Muscle layer of colon (tissue), 2 donors: ENCODE measurements around the gene MACF1.
A peak's percentile ranks its signal among the peaks of the same experiment; 100 is the strongest.

Experiments
- H3K27ac ChIP-seq: one replicate; pipeline ENCODE4 v1.7.0; 2013; ENCODE audit warnings: low read depth, mild to moderate bottlenecking, low read length, moderate library complexity
- H3K27me3 ChIP-seq, 2 donors: one replicate each; pipeline ENCODE4 v1.7.0; 2013; ENCODE audit warnings: low read length in 2 of 2, mild to moderate bottlenecking in 2 of 2; ENCODE audit not compliant: insufficient read depth in 2 of 2, control insufficient read depth in 1 of 2
- H3K36me3 ChIP-seq: one replicate; pipeline ENCODE4 v1.7.0; 2013; ENCODE audit warnings: mild to moderate bottlenecking, low read length; ENCODE audit not compliant: insufficient read depth
- H3K4me1 ChIP-seq: one replicate; pipeline ENCODE4 v1.7.0; 2013; ENCODE audit warnings: mild to moderate bottlenecking, low read length; ENCODE audit not compliant: insufficient read depth
- H3K4me3 ChIP-seq, 2 donors: one replicate each; pipeline ENCODE4 v1.7.0; 2013; ENCODE audit warnings: low read length in 2 of 2, low read depth in 1 of 2, mild to moderate bottlenecking in 1 of 2, moderate library complexity in 1 of 2
- H3K9ac ChIP-seq: one replicate; pipeline ENCODE4 v1.7.0; 2013; ENCODE audit warnings: low read length
- H3K9me3 ChIP-seq: one replicate; pipeline ENCODE4 v1.7.0; 2013; ENCODE audit warnings: mild to moderate bottlenecking, low read length
- donor health status: abdominal sarcoma.
- donor health status: Adenocarcinoma of cecum.

Gene MACF1

DNA sequence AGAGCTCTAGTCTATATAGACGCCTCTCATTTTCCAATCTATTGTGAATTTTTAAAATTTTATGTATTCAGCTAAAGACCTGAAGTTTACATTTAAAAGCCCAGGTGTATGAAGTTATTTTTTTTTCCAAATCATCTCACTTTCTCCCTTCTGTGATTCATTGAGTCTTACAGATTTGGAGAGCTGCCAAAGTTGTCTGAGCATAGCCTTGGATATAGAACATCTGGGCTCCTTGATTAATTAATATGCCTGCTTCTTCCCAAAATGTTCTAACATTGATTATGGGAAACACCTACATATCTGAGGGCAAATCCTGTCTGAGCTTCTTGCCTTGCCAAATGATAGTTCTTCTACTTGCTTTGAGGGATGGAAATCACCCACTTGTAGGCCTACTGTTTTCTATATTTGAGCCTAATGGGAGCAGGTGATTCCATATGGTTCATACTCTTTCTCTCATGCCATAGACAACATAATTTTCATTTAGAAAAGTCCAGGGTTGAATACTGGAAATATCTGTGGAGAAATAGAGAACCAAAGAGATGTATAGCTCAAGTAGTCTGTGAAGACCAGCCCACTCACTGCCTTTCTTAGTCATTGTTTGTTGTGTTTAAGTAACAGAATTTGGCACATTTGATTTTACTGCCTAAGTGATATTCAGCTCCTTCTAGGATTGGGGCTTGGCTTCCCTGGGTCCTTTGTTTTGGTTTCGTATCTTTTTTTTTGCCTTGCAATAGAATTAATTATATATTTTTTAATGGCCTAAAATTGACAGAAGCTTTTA, 46.2 kb downstream of the MACF1 start:
- no peak overlapping the region for H3K27ac ChIP-seq
- no peaks in the 10 kb centered on the region for H3K9me3 ChIP-seq
- H3K4me1 ChIP-seq: peaks cover 22% of the 10 kb centered on the region
- no peaks in the 10 kb centered on the region for H3K27me3 ChIP-seq
- no peak overlapping the region for H3K4me3 ChIP-seq
- H3K36me3 ChIP-seq: peaks cover 16% of the 10 kb centered on the region
- no peak overlapping the region for H3K9ac ChIP-seq

DNA sequence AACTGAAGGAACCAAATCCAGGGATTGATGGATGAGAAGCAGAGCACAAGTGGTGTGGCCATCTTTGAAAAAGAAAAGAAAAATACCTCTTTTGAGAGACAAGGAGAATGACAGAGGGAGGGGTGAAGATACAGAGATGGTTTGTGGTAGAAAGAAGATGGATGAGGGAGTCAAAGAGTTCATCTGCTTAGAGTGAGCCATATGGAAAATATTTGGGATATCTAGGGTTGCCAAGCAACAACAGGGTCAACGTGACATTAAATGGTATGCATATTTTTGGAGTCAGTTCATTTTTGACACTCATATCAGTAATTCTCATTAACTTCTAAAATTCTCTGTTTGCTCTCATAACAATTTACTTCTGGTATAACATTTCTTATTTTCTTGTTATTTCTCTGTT, 50.7 kb downstream of the MACF1 start:
- peaks cover 32% of the 10 kb centered on the region for H3K4me1 ChIP-seq
- H3K27ac ChIP-seq: no peak overlapping the region
- no peaks in the 10 kb centered on the region for H3K9me3 ChIP-seq
- no peak overlapping the region for H3K4me3 ChIP-seq
- H3K27me3 ChIP-seq: no peaks in the 10 kb centered on the region
- no peak overlapping the region for H3K9ac ChIP-seq
- H3K36me3 ChIP-seq: peaks cover 35% of the 10 kb centered on the region

DNA sequence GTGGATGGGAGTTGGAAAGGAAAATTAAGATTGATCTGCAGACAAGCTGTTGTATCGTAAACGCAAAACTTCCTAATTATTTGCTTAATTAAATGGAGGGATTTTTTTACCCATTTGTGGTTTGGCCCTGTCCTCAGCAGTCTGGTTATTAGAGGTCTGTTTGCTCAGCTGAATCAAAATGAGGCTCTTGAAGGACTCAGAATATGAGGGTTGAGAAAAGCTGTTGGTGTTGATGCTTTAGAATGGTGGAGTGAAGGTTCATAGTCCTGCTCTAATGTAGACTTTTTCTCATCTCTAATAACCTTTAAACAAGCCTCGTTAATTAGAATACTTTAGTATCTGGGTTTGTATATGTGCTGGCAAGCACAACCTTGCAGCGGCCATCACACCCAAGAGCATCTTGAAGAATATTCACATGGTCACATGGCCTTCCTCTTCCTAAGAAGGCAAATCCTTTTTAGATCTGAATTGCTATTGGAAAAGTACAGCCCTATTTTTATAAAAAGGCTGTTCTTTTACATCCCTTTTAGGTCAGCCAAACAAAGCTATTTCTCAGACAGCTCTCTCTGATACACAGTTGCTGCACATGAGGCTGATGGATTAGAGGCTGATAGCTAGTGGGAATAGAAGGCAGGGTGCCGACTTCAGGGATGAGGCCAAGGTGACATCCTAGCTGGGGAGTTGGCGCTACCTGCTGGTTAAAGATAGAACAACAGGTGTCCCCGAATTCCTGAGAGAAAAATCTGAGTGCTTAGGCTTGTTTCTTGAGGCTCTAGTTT, 53.8 kb downstream of the MACF1 start:
- Histone ChIP-seq H3K4me3 (no peak overlapping the region), H3K4me1 (peaks cover 34% of the 10 kb centered on the region), H3K27ac (no peak overlapping the region), H3K9me3 (no peaks in the 10 kb centered on the region), H3K9ac (no peak overlapping the region), H3K27me3 (no peaks in the 10 kb centered on the region), H3K36me3 (peaks cover 35% of the 10 kb centered on the region)

GRCh38 chr1:39258925-39259244, 54.4 kb downstream of the MACF1 start:
- Histone ChIP-seq H3K4me3 (no peak overlapping the region), H3K9me3 (no peaks in the 10 kb centered on the region), H3K27me3 (no peaks in the 10 kb centered on the region), H3K36me3 (peaks cover 33% of the 10 kb centered on the region), H3K4me1 (peaks cover 29% of the 10 kb centered on the region), H3K9ac (no peak overlapping the region), H3K27ac (no peak overlapping the region)

- Histone ChIP-seq H3K4me3 (no peak overlapping the region), H3K27ac (no peak overlapping the region), H3K36me3 (peaks cover 9% of the 10 kb centered on the region), H3K4me1 (peaks cover 30% of the 10 kb centered on the region), H3K9me3 (no peaks in the 10 kb centered on the region), H3K9ac (no peak overlapping the region), H3K27me3 (no peaks in the 10 kb centered on the region)
Observed at GRCh38 chr1:39261712-39262221, 57.3 kb downstream of the MACF1 start.

DNA sequence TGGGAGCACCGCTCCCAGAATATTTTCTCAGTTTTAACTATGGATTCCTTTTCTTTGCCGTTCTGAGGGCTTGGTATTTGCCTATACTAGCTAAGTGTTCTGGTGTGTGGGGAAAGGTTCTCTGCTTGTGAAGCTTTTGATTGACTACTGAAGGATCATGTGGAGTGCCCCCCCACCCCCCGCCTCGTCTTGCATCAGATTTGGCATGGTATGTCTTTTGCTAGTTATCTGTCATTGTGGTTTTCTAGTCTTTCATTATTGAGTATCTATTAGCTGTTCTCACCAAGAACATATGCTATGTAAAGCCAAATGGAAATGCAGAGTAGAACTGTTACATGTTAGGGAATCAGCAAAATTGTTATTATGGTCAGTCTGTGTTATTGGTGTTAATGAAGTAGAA, 58.3 kb downstream of the MACF1 start:
- no peaks in the 10 kb centered on the region for H3K9me3 ChIP-seq
- H3K27me3 ChIP-seq: no peaks in the 10 kb centered on the region
- peak overlapping the region; percentile 12 for H3K27ac ChIP-seq
- peaks cover 40% of the 10 kb centered on the region for H3K4me1 ChIP-seq
- H3K36me3 ChIP-seq: peaks cover 3% of the 10 kb centered on the region
- peak overlapping the region; percentile 5 for H3K9ac ChIP-seq
- H3K4me3 ChIP-seq: no peak overlapping the region

DNA sequence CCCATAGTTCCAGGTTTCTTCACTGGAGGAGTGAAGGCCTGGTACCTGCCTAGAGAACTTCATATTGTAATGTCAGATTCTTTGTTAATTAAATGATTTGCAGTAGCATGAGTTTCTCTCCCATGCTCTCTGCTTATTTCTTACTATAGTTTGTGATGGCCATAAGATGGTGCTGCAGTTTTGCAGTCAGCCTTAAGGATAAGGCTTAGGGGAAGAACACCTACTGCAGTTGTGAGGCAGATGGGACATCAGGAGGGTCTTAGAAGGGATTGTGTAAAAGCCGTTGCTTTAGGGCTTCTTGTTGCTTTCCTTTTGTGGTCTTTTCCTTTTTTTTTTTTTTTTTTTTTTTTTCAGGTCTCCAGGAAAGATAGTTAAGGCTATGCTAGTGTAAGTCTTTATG, 61.8 kb downstream of the MACF1 start:
- H3K4me3 ChIP-seq: no peak overlapping the region
- H3K36me3 ChIP-seq: no peaks in the 10 kb centered on the region
- no peak overlapping the region for H3K9ac ChIP-seq
- H3K27me3 ChIP-seq: no peaks in the 10 kb centered on the region
- peak overlapping the region; percentile 10 for H3K27ac ChIP-seq
- no peaks in the 10 kb centered on the region for H3K9me3 ChIP-seq
- peaks cover 63% of the 10 kb centered on the region for H3K4me1 ChIP-seq

DNA sequence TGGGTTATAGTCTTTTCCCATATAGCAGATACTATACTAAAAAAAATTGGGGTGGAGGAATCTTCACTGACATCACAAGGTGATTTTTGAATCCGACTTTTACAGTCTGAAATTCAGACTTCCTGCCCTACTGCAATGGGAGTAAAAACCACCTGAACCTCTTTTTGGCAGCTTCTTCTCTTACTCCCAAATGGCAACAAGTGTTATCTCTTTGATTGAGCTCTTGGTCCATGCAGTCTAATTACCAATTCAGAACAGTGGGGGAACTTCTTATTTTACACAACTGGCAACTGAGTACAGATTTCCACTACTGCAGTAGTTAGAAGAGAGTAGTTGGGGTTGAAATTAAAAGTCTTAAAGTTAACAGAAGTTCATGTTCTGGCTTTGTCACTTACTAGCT, 62.3 kb downstream of the MACF1 start:
- H3K9me3 ChIP-seq: no peaks in the 10 kb centered on the region
- H3K9ac ChIP-seq: no peak overlapping the region
- H3K27ac ChIP-seq: peak overlapping the region; percentile 80
- no peaks in the 10 kb centered on the region for H3K27me3 ChIP-seq
- H3K36me3 ChIP-seq: no peaks in the 10 kb centered on the region
- peaks cover 68% of the 10 kb centered on the region for H3K4me1 ChIP-seq
- H3K4me3 ChIP-seq: no peak overlapping the region

GRCh38 chr1:39268112-39268581, 63.7 kb downstream of the MACF1 start:
- Histone ChIP-seq H3K4me3 (peak overlapping the region; percentile 8 to 82), H3K27ac (peak overlapping the region; percentile 80), H3K9ac (peak overlapping the region; percentile 88)

GRCh38 chr1:39268906-39269305, 64.4 kb downstream of the MACF1 start:
- Histone ChIP-seq H3K27me3 (no peaks in the 10 kb centered on the region), H3K9ac (peak overlapping the region; percentile 88), H3K9me3 (no peaks in the 10 kb centered on the region), H3K4me1 (peaks cover 70% of the 10 kb centered on the region), H3K36me3 (no peaks in the 10 kb centered on the region), H3K27ac (peak overlapping the region; percentile 80), H3K4me3 (peak overlapping the region; percentile 8 to 82)

More at GRCh38 chr1:39268112-39268581, 63.7 kb downstream of the MACF1 start:
- Histone ChIP-seq H3K4me1 (peaks cover 70% of the 10 kb centered on the region), H3K27me3 (no peaks in the 10 kb centered on the region), H3K36me3 (no peaks in the 10 kb centered on the region), H3K9me3 (no peaks in the 10 kb centered on the region)

DNA sequence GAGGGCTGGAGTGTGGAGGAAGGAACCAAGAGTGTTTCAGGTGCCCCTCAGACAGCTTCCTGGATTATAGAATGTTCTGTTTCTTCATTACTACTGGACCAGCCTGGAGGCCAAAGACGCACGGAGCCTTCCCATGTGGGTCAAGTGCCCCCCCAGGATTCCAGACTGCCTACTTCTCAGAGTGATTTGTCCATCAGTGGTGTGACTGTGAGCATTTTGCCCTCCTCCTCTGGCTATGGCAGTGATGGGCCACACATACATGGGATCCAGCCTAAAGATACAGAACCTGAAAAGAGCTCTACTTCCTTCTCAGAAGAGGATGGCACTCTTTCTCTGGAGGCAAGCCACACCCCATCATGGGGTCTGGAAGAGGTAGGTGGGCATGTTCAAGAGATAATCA, 64.9 kb downstream of the MACF1 start:
- Histone ChIP-seq H3K9ac (peak overlapping the region; percentile 88), H3K27me3 (no peaks in the 10 kb centered on the region), H3K4me1 (peaks cover 70% of the 10 kb centered on the region), H3K27ac (peak overlapping the region; percentile 80), H3K4me3 (peak overlapping the region; percentile 8 to 82), H3K9me3 (no peaks in the 10 kb centered on the region), H3K36me3 (no peaks in the 10 kb centered on the region)
